Measurements from ENCODE around the gene NDRG2. TPM values are rescaled to one million over a fixed set of nuclear protein-coding genes. Genes with fewer than 3 reads are reported as not detected.

The NDRG2 gene
- total and polyA plus RNA-seq, 9 donors: 99.9 to 203 (median 146) TPM

- no peaks in the 10 kb centered on the region for H3K36me3 ChIP-seq (ENCODE audit: control insufficient read depth, insufficient read depth, low read length)
- no peak for DNase-seq
- H3K9me3 ChIP-seq (replicated peaks; ENCODE audit: control insufficient read depth, low read depth, low read length): no peaks in the 10 kb centered on the region
- H3K4me3 ChIP-seq (ENCODE audit: low read length): no peak overlapping the region
- WGBS (ENCODE audit: insufficient coverage): no CpG with 5 or more reads among the region's 3 CpGs
- H3K27me3 ChIP-seq (ENCODE audit: control insufficient read depth, insufficient read depth, low read length): no peaks in the 10 kb centered on the region
- H3K4me1 ChIP-seq (ENCODE audit: control insufficient read depth, insufficient read depth, low read length): peaks cover 52% of the 10 kb centered on the region
- H3K27ac ChIP-seq (ENCODE audit: low read length): no peak overlapping the region
Observed at GRCh38 chr14:21037156-21037555, 12.3 kb upstream of the NDRG2 start.

DNA sequence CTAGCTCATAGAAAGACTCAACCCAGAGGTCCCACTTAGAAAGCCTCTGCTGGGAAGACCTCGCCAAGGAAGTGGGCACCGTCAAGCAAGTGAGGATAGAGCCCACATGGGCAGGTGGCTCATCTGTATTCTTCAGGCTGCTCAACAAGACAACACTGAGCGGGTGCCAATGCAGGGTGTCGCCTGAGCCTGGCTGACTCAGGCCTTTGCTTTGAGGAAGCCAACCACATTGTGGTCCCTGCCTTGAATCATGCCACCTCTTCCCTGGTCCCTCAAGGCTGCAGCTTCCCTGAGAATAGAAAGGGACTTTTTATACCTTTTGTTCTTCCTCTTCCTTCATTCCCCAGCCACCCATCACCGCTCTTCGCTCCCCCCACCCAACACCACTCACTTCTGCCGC lies 11.9 kb upstream of the NDRG2 start:
- Histone ChIP-seq H3K4me3 (ENCODE audit: low read length) (no peak overlapping the region), H3K27me3 (ENCODE audit: control insufficient read depth, insufficient read depth, low read length) (no peaks in the 10 kb centered on the region), H3K36me3 (ENCODE audit: control insufficient read depth, insufficient read depth, low read length) (no peaks in the 10 kb centered on the region), H3K9me3 (replicated peaks; ENCODE audit: control insufficient read depth, low read depth, low read length) (no peaks in the 10 kb centered on the region), H3K27ac (ENCODE audit: low read length) (no peak overlapping the region), H3K4me1 (ENCODE audit: control insufficient read depth, insufficient read depth, low read length) (peaks cover 55% of the 10 kb centered on the region)
- WGBS (ENCODE audit: insufficient coverage): 83% methylated on average over 2 of the region's 7 CpGs
- DNase-seq: no peak

DNA sequence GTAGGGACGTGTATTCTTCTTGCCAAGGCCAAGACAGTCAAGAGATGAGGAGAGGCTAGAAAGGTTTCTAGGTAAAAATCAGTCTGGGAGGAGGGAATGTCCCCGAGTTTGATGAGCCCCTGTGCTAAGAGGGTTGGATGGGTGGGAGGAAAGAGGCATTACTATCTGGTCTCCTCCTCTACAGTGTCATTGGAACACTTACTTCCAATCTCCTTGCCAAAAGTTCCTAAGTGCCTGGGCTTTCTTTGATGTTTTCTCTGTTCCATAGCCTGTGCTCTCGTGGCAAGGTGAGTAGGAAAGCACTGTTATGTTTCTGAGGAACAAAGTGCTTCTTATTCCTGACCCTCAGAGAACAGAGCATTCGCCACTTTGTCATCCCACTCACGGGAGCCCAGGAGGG lies 9.8 kb upstream of the NDRG2 start, which contains the start of gene RNASE13:
TSS of gene RNASE13 (minus strand) at position 101 of the 400 bp plus-strand sequence. CDS start 519 bp downstream, outside the sequence.
- 77% methylated on average over 3 of the region's 5 CpGs for WGBS (ENCODE audit: insufficient coverage)
- H3K4me1 ChIP-seq (ENCODE audit: control insufficient read depth, insufficient read depth, low read length): peaks cover 55% of the 10 kb centered on the region

DNA sequence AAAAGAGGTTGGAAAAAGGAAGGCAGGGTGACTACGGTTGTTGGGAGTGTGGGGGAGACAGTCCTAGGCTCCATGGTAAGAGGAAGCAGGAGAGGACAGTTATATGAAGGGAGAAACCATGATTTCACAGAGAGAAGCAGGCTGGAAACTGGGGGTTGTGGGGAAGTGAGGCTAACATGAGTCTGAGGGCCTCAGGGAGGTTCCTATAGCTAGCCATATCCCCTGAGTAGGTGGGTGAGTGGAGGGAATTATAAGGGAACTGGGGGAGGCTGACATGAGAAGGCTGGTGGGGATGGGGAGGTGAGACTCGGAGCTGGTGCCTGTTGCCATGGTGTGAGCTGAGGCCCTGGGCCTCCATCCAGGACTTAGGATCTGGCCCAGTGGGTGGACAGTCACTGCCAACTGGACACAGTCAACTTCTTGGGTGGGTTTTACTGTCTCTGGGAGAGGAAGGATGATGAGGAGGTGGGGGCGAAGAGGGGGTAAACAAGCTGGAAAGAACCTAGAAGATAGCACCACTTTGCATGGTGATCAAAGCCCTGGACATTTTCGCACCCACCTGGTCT lies 8.4 kb upstream of the NDRG2 start:
- Histone ChIP-seq H3K36me3 (ENCODE audit: control insufficient read depth, insufficient read depth, low read length) (no peaks in the 10 kb centered on the region), H3K27ac (ENCODE audit: low read length) (no peak overlapping the region), H3K27me3 (ENCODE audit: control insufficient read depth, insufficient read depth, low read length) (no peaks in the 10 kb centered on the region), H3K4me3 (ENCODE audit: low read length) (no peak overlapping the region), H3K9me3 (replicated peaks; ENCODE audit: control insufficient read depth, low read depth, low read length) (no peaks in the 10 kb centered on the region), H3K4me1 (ENCODE audit: control insufficient read depth, insufficient read depth, low read length) (peaks cover 41% of the 10 kb centered on the region)
- DNase-seq: no peak
- WGBS (ENCODE audit: insufficient coverage): 77% methylated on average over 4 of the region's 4 CpGs

More for the DNA sequence above, 9.8 kb upstream of the NDRG2 start, which contains the start of gene RNASE13:
- no peaks in the 10 kb centered on the region for H3K9me3 ChIP-seq (replicated peaks; ENCODE audit: control insufficient read depth, low read depth, low read length)
- no peak within 1 kb of the TSS for H3K4me3 ChIP-seq (ENCODE audit: low read length)
- no peak for DNase-seq
- no peaks in the 10 kb centered on the region for H3K27me3 ChIP-seq (ENCODE audit: control insufficient read depth, insufficient read depth, low read length)
- no peaks in the 10 kb centered on the region for H3K36me3 ChIP-seq (ENCODE audit: control insufficient read depth, insufficient read depth, low read length)
- no peak within 1 kb of the TSS for H3K27ac ChIP-seq (ENCODE audit: low read length)

- no peaks in the 10 kb centered on the region for H3K27me3 ChIP-seq (ENCODE audit: control insufficient read depth, insufficient read depth, low read length)
- H3K27ac ChIP-seq (ENCODE audit: low read length): no peak overlapping the region
- H3K4me3 ChIP-seq (ENCODE audit: low read length): no peak overlapping the region
- no peaks in the 10 kb centered on the region for H3K36me3 ChIP-seq (ENCODE audit: control insufficient read depth, insufficient read depth, low read length)
- WGBS (ENCODE audit: insufficient coverage): 79% methylated on average over 2 of the region's 5 CpGs
- peaks cover 35% of the 10 kb centered on the region for H3K4me1 ChIP-seq (ENCODE audit: control insufficient read depth, insufficient read depth, low read length)
- no peaks in the 10 kb centered on the region for H3K9me3 ChIP-seq (replicated peaks; ENCODE audit: control insufficient read depth, low read depth, low read length)
- DNase-seq: no peak
Observed at GRCh38 chr14:21032326-21033132, 7.7 kb upstream of the NDRG2 start.

DNA sequence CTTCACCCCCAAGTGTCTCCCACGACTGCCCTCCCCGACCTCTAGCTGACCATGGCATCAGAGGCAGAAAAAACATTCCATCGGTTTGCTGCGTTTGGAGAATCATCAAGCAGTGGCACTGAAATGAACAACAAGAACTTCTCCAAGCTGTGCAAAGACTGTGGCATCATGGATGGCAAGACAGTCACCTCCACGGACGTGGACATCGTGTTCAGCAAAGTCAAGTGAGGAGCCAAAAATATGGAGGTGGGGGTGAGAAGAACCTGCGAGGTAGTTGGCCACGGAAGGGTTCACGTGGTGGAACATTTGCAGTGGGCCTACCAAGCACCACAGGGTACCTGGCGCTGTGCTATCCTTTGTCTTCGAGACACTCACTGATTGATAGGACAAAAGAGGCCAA lies 5.7 kb upstream of the NDRG2 start:
- Histone ChIP-seq H3K36me3 (ENCODE audit: control insufficient read depth, insufficient read depth, low read length) (no peaks in the 10 kb centered on the region), H3K4me3 (ENCODE audit: low read length) (no peak overlapping the region), H3K27me3 (ENCODE audit: control insufficient read depth, insufficient read depth, low read length) (no peaks in the 10 kb centered on the region), H3K27ac (ENCODE audit: low read length) (no peak overlapping the region), H3K9me3 (replicated peaks; ENCODE audit: control insufficient read depth, low read depth, low read length) (no peaks in the 10 kb centered on the region), H3K4me1 (ENCODE audit: control insufficient read depth, insufficient read depth, low read length) (peaks cover 44% of the 10 kb centered on the region)
- 85% methylated on average over 12 of the region's 12 CpGs for WGBS (ENCODE audit: insufficient coverage)
- DNase-seq: no peak

DNA sequence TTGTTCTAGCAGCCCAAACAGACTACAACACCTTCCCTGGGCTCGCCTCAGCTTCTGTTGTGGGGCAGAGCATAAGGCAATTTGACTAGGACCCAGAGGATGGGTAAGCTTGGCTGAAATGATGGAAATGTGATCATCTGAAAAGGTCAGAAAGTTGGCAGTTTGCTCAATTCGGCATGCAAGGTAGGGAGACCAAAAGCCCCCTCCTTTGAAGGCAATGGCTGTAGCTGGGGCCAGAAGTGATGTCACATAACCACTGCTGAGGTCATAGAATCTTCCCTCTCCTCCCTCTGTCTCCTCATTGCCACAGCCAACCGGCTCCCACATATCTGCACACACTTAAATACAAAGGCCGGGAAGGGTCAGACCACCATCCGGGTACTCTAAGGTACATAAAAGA lies 5.1 kb upstream of the NDRG2 start, which contains the start of gene TPPP2:
TSS of gene TPPP2 (plus strand) at position 301 of the 400 bp plus-strand sequence. CDS start 365 bp downstream, outside the sequence.
- no peaks in the 10 kb centered on the region for H3K9me3 ChIP-seq (replicated peaks; ENCODE audit: control insufficient read depth, low read depth, low read length)
- no peaks in the 10 kb centered on the region for H3K27me3 ChIP-seq (ENCODE audit: control insufficient read depth, insufficient read depth, low read length)
- no peak within 1 kb of the TSS for H3K27ac ChIP-seq (ENCODE audit: low read length)
- 100% methylated on average over 1 of the region's 5 CpGs for WGBS (ENCODE audit: insufficient coverage)
- peaks cover 47% of the 10 kb centered on the region for H3K4me1 ChIP-seq (ENCODE audit: control insufficient read depth, insufficient read depth, low read length)
- H3K36me3 ChIP-seq (ENCODE audit: control insufficient read depth, insufficient read depth, low read length): no peaks in the 10 kb centered on the region
- DNase-seq: no peak
- no peak within 1 kb of the TSS for H3K4me3 ChIP-seq (ENCODE audit: low read length)

- whole genome bisulfite sequencing (ENCODE audit: insufficient coverage): 50% methylated on average over 2 of the region's 3 CpGs
- Histone ChIP-seq H3K9me3 (replicated peaks; ENCODE audit: control insufficient read depth, low read depth, low read length) (no peaks in the 10 kb centered on the region), H3K27ac (ENCODE audit: low read length) (peak overlapping the region; percentile 86)
Observed at GRCh38 chr14:21026988-21027315, 2.1 kb upstream of the NDRG2 start.

GRCh38 chr14:21026274-21026987 lies 1.6 kb upstream of the NDRG2 start:
- Histone ChIP-seq H3K36me3 (ENCODE audit: control insufficient read depth, insufficient read depth, low read length) (peaks cover 15% of the 10 kb centered on the region), H3K27ac (ENCODE audit: low read length) (peak overlapping the region; percentile 86), H3K4me3 (ENCODE audit: low read length) (peak overlapping the region; percentile 61), H3K4me1 (ENCODE audit: control insufficient read depth, insufficient read depth, low read length) (peaks cover 39% of the 10 kb centered on the region), H3K9me3 (replicated peaks; ENCODE audit: control insufficient read depth, low read depth, low read length) (no peaks in the 10 kb centered on the region), H3K27me3 (ENCODE audit: control insufficient read depth, insufficient read depth, low read length) (peaks cover 2% of the 10 kb centered on the region)
- DNase-seq: peak; percentile 46
- WGBS (ENCODE audit: insufficient coverage): 70% methylated on average over 2 of the region's 7 CpGs

More at GRCh38 chr14:21026988-21027315, 2.1 kb upstream of the NDRG2 start:
- Histone ChIP-seq H3K27me3 (ENCODE audit: control insufficient read depth, insufficient read depth, low read length) (peaks cover 2% of the 10 kb centered on the region), H3K4me1 (ENCODE audit: control insufficient read depth, insufficient read depth, low read length) (peaks cover 43% of the 10 kb centered on the region), H3K36me3 (ENCODE audit: control insufficient read depth, insufficient read depth, low read length) (peaks cover 10% of the 10 kb centered on the region), H3K4me3 (ENCODE audit: low read length) (no peak overlapping the region)
- DNase-seq: no peak

Measured in muscle of leg (tissue), 11 donors.